ENCODE data around the gene AP5S1.
"Not testable (repeated sequence)": the region's sequence is repeated elsewhere in the genome, so short reads cannot be mapped to it uniquely, and the experiment has no call there.

AP5S1 gene

GRCh38 chr20:3811467-3812258, 8.7 kb upstream of the AP5S1 start:
- peak; percentile 73 to 99 (median 95) for DNase-seq

- no peak for DNase-seq
Observed at GRCh38 chr20:3812259-3812681, 8.1 kb upstream of the AP5S1 start.

- no peak for DNase-seq
Observed at GRCh38 chr20:3812975-3813847, 7.1 kb upstream of the AP5S1 start.

GRCh38 chr20:3813848-3814581, 6.3 kb upstream of the AP5S1 start:
- no peak for DNase-seq

GRCh38 chr20:3814928-3815495, 5.3 kb upstream of the AP5S1 start:
- DNase-seq: no peak

DNA sequence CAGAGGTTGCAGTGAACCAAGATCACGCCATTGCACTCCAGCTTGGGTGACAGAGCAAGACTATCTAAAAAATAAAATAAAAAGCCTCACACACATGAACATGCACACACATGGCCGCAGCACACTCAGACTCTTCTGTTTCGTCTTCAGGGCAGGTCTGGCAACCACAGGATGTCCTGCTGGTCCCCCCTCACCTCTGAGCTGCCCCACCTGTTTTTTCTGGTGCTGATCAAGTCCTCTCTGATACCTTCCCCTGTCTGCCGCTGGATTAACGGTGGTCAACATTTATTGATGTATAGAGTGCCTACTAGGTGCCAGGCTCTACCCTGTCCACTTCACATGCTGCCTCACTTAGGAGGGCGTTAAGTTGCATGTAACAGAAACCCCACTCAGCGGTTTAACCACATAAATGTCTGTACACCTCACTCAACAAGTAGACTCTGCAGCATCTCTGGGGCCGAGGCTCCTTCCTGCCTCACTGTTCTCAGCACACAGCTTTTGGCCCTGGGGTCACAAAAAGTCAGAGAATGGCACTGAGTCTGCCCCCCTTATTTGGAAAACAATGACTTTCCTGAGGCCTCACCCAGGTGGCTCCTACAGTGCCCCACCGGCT, 4.5 kb upstream of the AP5S1 start:
- no peak for DNase-seq

DNA sequence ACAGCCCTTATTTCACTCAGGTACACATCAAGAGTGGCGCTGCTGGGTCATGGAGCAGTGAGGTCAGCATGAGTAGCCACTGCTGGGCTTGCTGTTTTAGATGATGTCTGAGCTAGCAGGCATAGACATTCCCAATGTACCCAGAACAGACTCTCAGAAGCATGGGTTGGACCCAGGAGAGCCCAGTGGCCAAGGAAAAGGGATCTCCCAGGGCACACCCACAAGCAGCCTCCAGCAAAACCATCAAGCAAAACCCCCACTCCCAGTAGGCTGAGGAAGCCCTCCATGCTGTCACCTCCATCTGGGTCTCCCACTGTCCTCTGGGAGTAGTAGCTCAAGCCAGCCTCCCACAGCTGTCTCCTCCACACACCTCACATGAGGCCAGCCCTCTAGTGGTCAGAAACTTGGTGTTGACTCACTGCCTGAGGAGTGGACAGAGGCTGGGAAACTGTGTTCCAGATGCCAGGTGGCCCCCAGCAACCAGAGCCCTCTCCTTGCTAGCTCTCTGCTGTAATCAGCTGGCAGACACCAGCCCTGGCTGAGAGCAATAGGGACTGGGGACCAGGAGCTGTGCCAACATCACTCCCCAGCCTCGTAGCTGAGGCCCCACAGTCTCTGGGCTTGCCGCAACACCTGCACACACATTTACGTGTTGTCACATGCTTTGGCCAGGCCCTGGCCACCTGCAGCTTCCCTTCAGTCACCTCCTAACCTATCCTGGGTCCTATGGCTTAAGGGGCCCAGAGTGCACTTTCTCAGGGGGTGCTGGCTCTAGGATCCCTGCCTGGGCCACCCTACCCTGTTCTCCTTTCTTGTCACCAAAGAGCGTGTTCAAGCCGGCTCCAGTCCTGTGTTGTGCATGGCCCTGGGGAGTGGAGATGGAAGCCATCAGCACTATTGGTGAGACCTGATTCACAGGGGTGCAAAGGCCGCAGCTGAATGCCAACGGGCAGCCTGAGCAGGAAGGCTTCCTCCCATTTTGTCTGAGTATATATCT, 1.9 kb upstream of the AP5S1 start:
- DNase-seq: peak in 24 of 58 donors; percentile 8 to 50 (median 28)

GRCh38 chr20:3819411-3820047, 818 bp upstream of the AP5S1 start:
- no peak for DNase-seq

DNA sequence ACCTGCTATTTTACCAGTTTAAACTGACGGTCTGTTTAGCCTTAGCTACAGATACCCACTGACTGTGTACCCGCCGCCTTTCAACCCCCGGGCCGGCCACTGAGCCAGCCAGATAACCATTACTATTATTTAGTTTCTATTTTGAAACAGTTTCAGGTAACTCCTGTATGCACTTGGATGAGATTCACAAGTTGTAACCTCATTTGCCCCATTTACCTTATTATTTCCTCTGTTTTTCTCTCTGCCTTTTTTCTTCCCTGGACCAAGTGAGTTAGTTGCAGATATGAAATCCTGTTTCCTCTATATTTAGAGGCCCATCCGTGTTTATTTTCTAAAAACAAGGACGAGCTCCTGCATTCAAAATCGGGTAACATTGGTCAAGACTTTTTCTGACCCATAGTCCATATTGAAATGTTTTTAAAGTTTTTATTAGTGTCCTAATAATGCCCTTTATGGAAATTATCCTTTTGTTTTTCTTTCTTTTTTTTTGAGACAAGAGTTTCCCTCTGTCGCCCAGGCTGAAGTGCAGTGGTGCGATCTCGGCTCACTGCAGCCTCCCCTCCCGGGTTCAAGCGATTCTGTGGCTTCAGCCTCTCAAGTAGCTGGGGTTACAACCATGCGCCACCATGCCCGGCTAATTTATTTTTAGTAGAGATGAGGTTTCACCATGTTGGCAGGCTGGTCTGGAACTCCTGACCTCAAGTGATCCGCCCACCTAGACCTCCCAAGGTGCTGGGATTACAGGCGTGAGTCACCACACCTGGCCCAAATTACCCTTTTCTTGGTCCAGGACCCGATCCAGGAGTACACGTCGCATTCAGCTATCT, 767 bp downstream of the AP5S1 start:
- DNase-seq: no peak

DNA sequence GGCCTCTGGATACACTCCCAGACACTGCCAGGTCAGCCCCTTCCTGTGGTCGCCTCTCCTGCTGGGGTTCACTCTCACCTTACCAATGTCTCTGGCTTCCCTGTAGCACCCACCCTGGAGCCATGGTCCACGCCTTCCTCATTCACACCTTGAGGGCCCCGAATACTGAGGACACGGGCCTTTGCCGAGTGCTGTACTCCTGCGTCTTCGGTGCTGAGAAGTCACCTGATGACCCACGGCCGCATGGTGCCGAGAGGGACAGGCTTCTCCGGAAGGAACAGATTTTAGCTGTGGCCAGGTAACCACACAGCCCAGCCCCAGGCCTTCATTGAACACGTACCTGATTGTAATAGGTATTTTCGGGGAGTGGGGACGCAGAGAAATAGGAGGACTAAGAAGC, 1.6 kb downstream of the AP5S1 start:
- DNase-seq: no peak

GRCh38 chr20:3823881-3824280, 3.5 kb downstream of the AP5S1 start:
- DNase-seq: no peak

- no peak for DNase-seq
Observed at GRCh38 chr20:3825526-3825925, 5.2 kb downstream of the AP5S1 start.

DNA sequence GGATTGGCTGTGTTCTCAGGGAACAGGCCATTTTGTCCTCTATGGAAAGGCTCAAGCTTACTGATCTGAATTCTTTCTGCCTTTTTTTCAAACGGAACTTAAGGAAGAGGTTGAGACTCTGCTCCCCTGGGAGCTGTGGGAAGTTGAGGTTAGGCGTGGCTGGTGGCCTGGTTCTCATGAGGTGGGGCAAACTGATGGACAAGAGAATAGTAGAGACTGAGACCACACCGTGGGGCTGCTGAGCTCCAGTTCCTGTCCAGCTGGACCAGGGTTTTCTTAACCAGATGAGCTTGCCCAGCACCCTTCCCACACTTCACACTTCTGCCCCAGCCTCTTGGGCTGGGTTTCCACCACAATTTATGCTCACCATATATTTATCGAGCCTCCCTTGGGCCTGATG, 6.1 kb downstream of the AP5S1 start:
- DNase-seq: no peak

GRCh38 chr20:3828798-3829197, 8.5 kb downstream of the AP5S1 start:
- no peak for DNase-seq

GRCh38 chr20:3829891-3830290, 9.5 kb downstream of the AP5S1 start:
- not testable (repeated sequence) for DNase-seq

DNA sequence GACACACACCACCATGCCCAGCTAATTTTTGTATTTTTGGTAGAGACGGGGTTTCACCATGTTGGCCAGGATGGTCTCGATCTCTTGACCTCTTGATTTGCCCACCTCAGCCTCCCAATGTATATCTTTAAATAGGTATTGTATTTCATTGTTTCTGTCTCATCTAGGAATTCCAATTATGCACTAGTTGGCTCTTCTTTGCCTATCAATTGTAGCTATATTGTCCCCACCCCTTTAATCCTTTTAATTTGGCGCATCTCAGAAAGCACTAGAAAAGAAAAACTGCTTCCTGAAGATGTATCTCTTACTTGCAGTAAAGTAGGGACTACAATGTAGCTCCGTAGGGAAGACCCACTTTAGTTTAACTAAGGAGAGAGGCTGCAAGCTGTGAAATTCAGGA, 15.8 kb downstream of the AP5S1 start:
- no peak for DNase-seq

GRCh38 chr20:3839328-3839727, 19.0 kb downstream of the AP5S1 start:
- DNase-seq: no peak

DNA sequence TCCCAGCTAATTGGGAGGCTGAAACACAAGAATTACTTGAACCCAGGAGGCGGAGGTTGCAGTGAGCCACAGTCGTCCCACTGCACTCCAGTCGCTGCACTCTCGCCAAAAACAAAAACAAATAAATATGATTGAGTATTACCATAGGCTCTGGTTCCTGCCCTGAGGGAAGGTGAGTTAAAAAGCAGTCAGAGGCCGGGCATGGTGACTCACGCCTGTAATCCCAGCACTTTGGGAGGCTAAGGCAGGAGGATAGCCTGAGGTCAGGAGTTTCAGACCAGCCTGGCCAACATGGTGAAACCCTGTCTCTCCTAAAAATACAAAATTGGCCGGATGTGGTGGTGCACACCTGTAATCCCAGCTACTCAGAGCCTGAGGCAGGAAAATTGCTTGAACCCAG, 19.9 kb downstream of the AP5S1 start:
- not testable (repeated sequence) for DNase-seq

Data from anterior cingulate cortex (tissue), 58 donors.